OCI-LY3 (cell line): ENCODE data around the gene HELZ.

Source experiments
- EZH2phosphoT487 ChIP-seq: fragments of 200-600 bp; shearing (Covaris generic); IDR thresholded peaks from 2 replicates; pipeline ENCODE4 v1.6.1; 2018; ENCODE audit warnings: antibody characterized with exemption, mixed run types, low read depth
- TF ChIP-seq, protein P1 (sequence below): fragments of 200-600, 300-600 bp; sonication (generic); IDR thresholded peaks from 2 replicates; pipeline ENCODE4 v1.5.1; 2014; ENCODE audit warnings: antibody characterized with exemption, low read length, low read depth

DNA sequence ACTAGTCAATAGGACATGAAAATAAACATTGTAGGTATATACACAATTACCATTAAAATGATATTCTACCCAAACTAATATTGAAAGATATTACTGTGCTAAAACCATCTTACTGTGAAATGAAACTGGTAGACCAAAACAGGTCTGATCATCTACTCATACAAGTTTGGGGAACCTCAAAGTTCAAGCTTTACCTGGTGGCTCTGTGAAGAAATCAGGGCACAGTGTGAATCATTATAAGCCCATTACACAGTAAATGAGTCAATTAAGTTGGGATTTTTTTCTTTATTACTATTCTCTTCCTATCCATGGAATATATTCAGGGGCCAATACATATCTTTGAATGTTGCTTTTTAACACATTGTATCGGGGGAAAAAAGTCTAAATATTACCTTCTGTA, 57.1 kb downstream of the HELZ start:
- TF ChIP-seq, protein P1, sequence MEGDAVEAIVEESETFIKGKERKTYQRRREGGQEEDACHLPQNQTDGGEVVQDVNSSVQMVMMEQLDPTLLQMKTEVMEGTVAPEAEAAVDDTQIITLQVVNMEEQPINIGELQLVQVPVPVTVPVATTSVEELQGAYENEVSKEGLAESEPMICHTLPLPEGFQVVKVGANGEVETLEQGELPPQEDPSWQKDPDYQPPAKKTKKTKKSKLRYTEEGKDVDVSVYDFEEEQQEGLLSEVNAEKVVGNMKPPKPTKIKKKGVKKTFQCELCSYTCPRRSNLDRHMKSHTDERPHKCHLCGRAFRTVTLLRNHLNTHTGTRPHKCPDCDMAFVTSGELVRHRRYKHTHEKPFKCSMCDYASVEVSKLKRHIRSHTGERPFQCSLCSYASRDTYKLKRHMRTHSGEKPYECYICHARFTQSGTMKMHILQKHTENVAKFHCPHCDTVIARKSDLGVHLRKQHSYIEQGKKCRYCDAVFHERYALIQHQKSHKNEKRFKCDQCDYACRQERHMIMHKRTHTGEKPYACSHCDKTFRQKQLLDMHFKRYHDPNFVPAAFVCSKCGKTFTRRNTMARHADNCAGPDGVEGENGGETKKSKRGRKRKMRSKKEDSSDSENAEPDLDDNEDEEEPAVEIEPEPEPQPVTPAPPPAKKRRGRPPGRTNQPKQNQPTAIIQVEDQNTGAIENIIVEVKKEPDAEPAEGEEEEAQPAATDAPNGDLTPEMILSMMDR = no peak
- no peak for TF ChIP-seq EZH2phosphoT487
